Measurements from ENCODE around the gene BPIFB3. TPM values are rescaled to one million over a fixed set of nuclear protein-coding genes. Genes with fewer than 3 reads are reported as not detected.

BPIFB3 gene
- total RNA-seq (under 1 TPM; 0.47 to 0.74 TPM), polyA plus RNA-seq (ENCODE audit: insufficient read depth, low read depth, low replicate concordance) (0.87 TPM)
- long read RNA-seq, donor 1: 0 reads
- long read RNA-seq, donor 2: 0 reads

GRCh38 chr20:33053291-33054106, at the start of gene BPIFB3:
TSS of gene BPIFB3 (plus strand) at chr20:33053903. CDS start at chr20:33055436, 1,533 bp downstream.
- 46 to 61% methylated on average over 16 to 25 of the region's 25 CpGs for WGBS, 2 donors
- no peak within 1 kb of the TSS for H3K27ac ChIP-seq
- DNase-seq: no peak
- H3K27me3 ChIP-seq: no peaks in the 10 kb centered on the region
- no peak within 1 kb of the TSS for H3K4me3 ChIP-seq
- no peaks in the 10 kb centered on the region for H3K4me1 ChIP-seq
- no peaks in the 10 kb centered on the region for H3K36me3 ChIP-seq (ENCODE audit: low read depth, missing control alignments)
- intact Hi-C loops (cut with DNase I; ENCODE audit: low total_unique reads): no loop called here
- no peak for TF ChIP-seq CTCF (IDR thresholded peaks at IDR 0.05)
- H3K9me3 ChIP-seq: no peaks in the 10 kb centered on the region

- no peaks in the 10 kb centered on the region for H3K4me1 ChIP-seq
- DNase-seq: no peak
- no peak within 1 kb of the TSS for H3K4me3 ChIP-seq
- intact Hi-C loops (cut with DNase I; ENCODE audit: low total_unique reads): no loop called here
- H3K27ac ChIP-seq: no peak within 1 kb of the TSS
- H3K9me3 ChIP-seq: no peaks in the 10 kb centered on the region
- TF ChIP-seq POLR2A (IDR thresholded peaks at IDR 0.05): no peak
- TF ChIP-seq CTCF (IDR thresholded peaks at IDR 0.05): no peak
- 70 to 89% methylated on average over 4 to 6 of the region's 6 CpGs for WGBS, 2 donors
- H3K27me3 ChIP-seq: no peaks in the 10 kb centered on the region
- H3K36me3 ChIP-seq (ENCODE audit: low read depth, missing control alignments): no peaks in the 10 kb centered on the region
These were observed 49.5 kb upstream of the BPIFB3 start, which contains the start of gene SUN5 for GRCh38 chr20:33004141-33004751. TSS of gene SUN5 (minus strand) at chr20:33004433. CDS start at chr20:33004340, 93 bp downstream.

DNA sequence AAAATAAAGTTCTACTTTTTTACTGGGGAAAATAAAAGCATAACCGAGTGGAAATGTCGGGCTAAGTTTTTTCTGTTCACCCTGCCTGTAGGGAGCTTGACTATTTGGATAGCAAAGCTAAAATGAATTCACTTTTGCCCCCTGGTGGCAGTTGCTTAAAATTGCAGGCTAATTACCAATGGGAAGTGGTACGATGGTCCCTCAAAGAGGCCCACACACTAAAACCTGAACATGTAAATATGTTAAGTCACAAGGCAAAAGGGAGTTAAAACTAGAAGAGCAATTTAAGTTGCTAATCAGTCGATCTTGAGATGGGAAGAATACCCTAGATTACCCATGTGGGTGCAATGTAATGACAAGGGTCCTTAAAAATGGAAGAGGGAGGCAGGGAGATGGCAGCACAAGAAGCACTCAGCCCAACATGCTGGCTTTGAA, 48.6 kb upstream of the BPIFB3 start:
- Histone ChIP-seq H3K4me1 (no peaks in the 10 kb centered on the region), H3K27me3 (no peaks in the 10 kb centered on the region), H3K27ac (no peak overlapping the region), H3K9me3 (no peaks in the 10 kb centered on the region), H3K4me3 (no peak overlapping the region), H3K36me3 (ENCODE audit: low read depth, missing control alignments) (no peaks in the 10 kb centered on the region)
- 48 to 51% methylated on average over 4 of the region's 4 CpGs for WGBS, 2 donors
- intact Hi-C loops (cut with DNase I; ENCODE audit: low total_unique reads): no loop called here
- TF ChIP-seq CTCF (IDR thresholded peaks at IDR 0.05): peak in 2 of 3 experiments; percentile 62 to 78
- TF ChIP-seq POLR2A (IDR thresholded peaks at IDR 0.05): no peak
- DNase-seq: no peak

DNA sequence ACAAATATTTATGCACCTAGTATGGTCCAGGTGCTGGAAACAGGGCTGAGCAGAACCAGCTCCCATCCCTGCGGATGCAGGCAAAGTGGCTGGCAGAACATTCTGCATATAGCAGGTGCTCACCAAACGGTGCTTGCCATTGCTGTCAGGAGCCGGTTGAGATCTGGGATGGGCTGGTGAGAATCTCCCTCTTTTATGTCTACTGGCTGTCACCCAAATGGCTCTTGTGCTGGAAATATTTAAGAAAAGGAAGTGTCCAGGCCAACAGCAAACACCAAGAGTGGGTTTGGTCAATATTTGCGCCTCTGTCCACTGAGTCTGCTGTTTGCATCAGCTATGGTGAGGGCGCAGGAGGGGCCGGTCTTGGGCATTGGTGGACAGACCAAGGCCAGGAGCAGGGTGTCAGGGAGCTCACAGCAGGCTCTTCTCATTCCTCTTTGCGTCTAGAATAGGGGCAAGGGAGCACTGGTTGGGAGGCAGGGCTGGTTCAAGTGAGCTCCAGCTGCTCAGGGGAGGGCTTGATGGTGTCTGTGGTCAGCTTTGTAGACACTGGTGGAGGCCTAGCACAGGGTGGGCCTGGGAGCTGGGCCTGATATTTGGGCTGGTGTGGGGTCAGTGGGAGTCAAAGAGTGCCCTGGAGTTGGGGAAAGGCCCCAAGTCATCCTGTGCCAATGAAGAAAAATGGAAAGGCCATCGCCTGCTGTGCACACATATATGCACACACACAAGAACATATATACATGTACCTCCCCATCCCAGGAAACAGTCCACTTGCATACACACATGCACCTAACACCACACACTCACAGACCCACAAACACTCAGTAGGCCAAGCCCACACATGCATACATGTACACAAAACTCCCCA, 47.6 kb upstream of the BPIFB3 start:
- Histone ChIP-seq H3K9me3 (no peaks in the 10 kb centered on the region), H3K27ac (no peak overlapping the region), H3K36me3 (ENCODE audit: low read depth, missing control alignments) (no peaks in the 10 kb centered on the region), H3K4me1 (no peaks in the 10 kb centered on the region), H3K4me3 (no peak overlapping the region), H3K27me3 (no peaks in the 10 kb centered on the region)
- intact Hi-C loops (cut with DNase I; ENCODE audit: low total_unique reads): no loop called here
- DNase-seq: no peak
- TF ChIP-seq POLR2A (IDR thresholded peaks at IDR 0.05) (no peak), CTCF (IDR thresholded peaks at IDR 0.05) (no peak)
- 78 to 82% methylated on average over 5 to 8 of the region's 8 CpGs for WGBS, 2 donors
